ENCODE data around the gene DUSP3. TPM values are rescaled to one million over a fixed set of nuclear protein-coding genes. Genes with fewer than 3 reads are reported as not detected.

DUSP3 gene
- total RNA-seq, 4 donors from 2014 or later, result 52.8 to 87.2 (median 65.9) TPM

- TF ChIP-seq CTCF (IDR thresholded peaks at IDR 0.05), result no peak
- DNase-seq (ENCODE audit: low spot score) (no peak), ATAC-seq (ENCODE audit: low FRiP score) (no peak)
Measured at GRCh38 chr17:43820759-43821158, 42.0 kb upstream of the DUSP3 start.

DNA sequence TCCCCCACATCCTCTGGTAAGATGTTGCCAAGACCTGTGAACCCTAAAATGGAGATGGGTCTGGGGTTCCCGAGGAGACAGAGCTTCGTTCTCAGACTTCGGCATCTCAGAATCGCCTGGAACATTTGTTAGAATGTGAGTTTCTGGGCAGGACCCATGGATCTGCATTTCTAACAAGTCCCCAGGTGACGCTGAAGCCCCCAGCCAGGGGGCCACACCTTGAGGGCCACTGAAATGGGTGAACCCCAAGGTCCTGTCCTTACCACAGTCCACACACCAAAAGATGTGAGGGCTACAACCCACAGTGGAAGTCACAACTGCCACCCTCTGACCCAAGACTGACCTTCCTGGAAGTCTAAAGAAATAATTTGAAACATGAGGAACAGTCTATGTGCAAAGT is 40.2 kb upstream of the DUSP3 start:
- no peak for TF ChIP-seq CTCF (IDR thresholded peaks at IDR 0.05)
- ATAC-seq (ENCODE audit: low FRiP score) (no peak), DNase-seq (ENCODE audit: low spot score) (no peak)

DNA sequence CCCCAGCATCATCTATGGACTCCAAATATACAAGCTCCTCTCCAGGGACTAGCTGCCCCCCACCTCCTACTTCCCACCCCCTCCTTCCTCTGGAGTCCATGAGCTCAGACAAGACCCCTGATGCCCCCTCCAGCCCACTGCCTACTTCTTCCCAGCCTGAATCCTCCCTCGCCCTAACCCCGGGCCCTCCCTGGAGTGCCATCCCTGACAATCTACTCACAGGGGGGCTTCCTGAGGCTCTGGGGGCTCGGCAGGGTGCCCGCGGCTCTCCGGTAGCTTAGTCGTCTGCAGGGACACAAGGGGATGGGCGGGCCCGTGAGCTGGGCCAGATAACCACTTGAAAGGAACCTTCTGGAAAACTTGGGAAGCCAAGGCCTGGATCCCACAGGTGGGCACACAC is 39.0 kb upstream of the DUSP3 start:
- DNase-seq (ENCODE audit: low spot score) (no peak), ATAC-seq (ENCODE audit: low FRiP score) (no peak)
- TF ChIP-seq CTCF (IDR thresholded peaks at IDR 0.05), result no peak

DNA sequence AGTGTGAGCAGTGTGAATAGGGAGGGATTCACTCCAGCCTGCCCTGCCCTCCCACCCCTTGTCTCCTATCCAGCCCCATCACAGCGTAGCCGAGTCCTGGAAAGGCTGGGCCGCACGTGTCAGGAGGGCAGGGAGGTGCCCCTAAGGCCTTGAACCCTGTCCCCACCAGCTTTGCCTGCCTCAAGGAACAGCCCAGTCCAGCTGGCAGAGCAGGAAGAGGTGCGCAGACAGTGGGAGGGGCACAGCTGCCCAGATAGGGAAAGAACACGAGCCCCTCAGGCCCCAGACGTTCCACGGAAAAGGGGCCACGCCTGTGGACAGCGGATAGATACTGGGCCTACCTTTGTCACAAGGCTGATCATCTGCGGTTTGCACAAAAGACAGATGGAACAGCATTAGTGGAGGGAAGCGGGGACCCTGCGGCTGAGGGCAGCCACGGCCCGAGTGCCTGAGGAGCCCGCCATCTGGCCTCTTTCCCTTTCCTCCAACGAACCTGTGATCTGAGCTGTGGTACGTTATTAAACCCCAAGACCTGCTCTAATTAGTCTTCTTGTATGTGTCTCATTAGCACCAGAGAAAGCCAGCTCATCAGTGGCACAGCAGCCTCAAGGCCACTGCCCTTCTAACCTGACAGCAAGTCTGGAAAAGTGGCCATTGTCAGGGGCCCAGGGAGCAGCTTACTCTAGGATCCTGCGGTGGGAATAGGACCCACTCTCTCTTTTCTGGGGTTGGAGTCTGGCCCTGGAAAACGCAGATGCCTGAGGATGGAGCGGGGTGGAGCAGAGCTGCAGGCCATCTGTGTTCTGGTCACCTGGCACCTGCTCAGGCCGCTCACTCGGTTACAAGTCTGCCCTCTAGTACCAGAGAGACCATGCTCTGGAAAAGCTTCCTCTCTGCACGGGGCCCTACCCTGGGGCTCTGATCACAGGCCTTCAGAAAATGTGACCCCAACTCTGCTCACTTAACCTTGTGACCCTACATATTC is 37.9 kb upstream of the DUSP3 start:
- DNase-seq (ENCODE audit: low spot score) (no peak), ATAC-seq (ENCODE audit: low FRiP score) (no peak)
- no peak for TF ChIP-seq CTCF (IDR thresholded peaks at IDR 0.05)

- no peak for ATAC-seq (ENCODE audit: low FRiP score)
- no peak for TF ChIP-seq CTCF (IDR thresholded peaks at IDR 0.05)
- no peak for DNase-seq (ENCODE audit: low spot score)
Measured at GRCh38 chr17:43814714-43815113, 35.9 kb upstream of the DUSP3 start.

GRCh38 chr17:43814026-43814425 is 35.2 kb upstream of the DUSP3 start:
- no peak for DNase-seq (ENCODE audit: low spot score)
- ATAC-seq (ENCODE audit: low FRiP score), result no peak
- no peak for TF ChIP-seq CTCF (IDR thresholded peaks at IDR 0.05)

DNA sequence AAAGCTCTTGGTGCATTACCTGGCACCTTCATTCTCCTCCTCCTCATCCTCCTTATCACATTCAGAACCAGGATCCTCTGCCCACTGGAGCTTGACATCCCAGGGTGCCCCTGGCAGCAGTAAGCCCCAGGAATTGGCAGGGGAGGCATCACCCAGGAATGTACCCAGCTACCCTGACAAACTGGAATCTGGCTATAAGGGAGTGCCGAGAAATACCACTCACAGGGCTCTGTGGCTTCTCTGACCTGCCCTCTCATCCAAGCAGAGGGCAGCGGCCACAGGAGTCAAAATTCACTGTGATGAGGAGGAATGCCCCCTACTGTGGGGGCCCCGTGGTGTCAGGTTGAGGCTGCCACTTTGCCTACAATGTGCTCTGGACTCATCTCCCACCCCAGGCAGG is 34.6 kb upstream of the DUSP3 start:
- no peak for ATAC-seq (ENCODE audit: low FRiP score)
- TF ChIP-seq CTCF (IDR thresholded peaks at IDR 0.05), result no peak
- DNase-seq (ENCODE audit: low spot score), result no peak
